WTC11 (cell line): Measurements from ENCODE around the gene CCT6A.

Experiments
- JUN ChIP-seq: sonication (generic); formaldehyde crosslinking; IDR thresholded peaks from 2 replicates; pipeline ENCODE4 v1.8.0; 2023; ENCODE audit warnings: mild to moderate bottlenecking, missing genetic modification reagents
- NR3C1 ChIP-seq: sonication (generic); formaldehyde crosslinking; conservative IDR thresholded peaks from 2 replicates; pipeline ENCODE4 v1.8.1; 2023; ENCODE audit warnings: low read depth, mild to moderate bottlenecking, missing genetic modification reagents
- SMAD3 ChIP-seq: sonication (generic); formaldehyde crosslinking; IDR thresholded peaks from 2 replicates; pipeline ENCODE4 v1.8.0; 2022; ENCODE audit warnings: missing genetic modification reagents, mild to moderate bottlenecking, borderline replicate concordance
- TCF7 ChIP-seq: sonication (generic); formaldehyde crosslinking; IDR thresholded peaks from 2 replicates; pipeline ENCODE4 v1.8.0; 2022; ENCODE audit warnings: mild to moderate bottlenecking, low read depth, missing genetic modification reagents, moderate library complexity
- ZNF671 ChIP-seq: fragments of 250-450 bp; sonication (Bioruptor Pico); IDR thresholded peaks from 2 replicates; pipeline ENCODE4 v1.8.0; 2021; ENCODE audit warnings: mild to moderate bottlenecking
- TF ChIP-seq, protein P1 (sequence below): fragments of 200-600 bp; IDR thresholded peaks from 2 replicates; pipeline ENCODE4 v1.8.0; 2022; ENCODE audit warnings: antibody characterized with exemption
- TF ChIP-seq, protein P2 (sequence below): sonication (generic); formaldehyde crosslinking; conservative IDR thresholded peaks from 2 replicates; pipeline ENCODE4 v1.8.1; 2023; ENCODE audit warnings: mild to moderate bottlenecking, low read depth, missing genetic modification reagents, moderate library complexity
- TF ChIP-seq, protein P3 (sequence below): sonication (generic); formaldehyde crosslinking; IDR thresholded peaks from 2 replicates; pipeline ENCODE4 v1.8.0; 2022; ENCODE audit warnings: mild to moderate bottlenecking, missing genetic modification reagents
- TF ChIP-seq, protein P4 (sequence below): sonication (generic); formaldehyde crosslinking; IDR thresholded peaks from 2 replicates; pipeline ENCODE4 v1.8.1; 2023; ENCODE audit warnings: mild to moderate bottlenecking, missing genetic modification reagents, borderline replicate concordance
- TF ChIP-seq, protein P5 (sequence below): sonication (generic); formaldehyde crosslinking; IDR thresholded peaks from 2 replicates; pipeline ENCODE4 v1.8.0; 2022; ENCODE audit warnings: missing genetic modification reagents
- TF ChIP-seq, protein P6 (sequence below): sonication (generic); formaldehyde crosslinking; IDR thresholded peaks from 2 replicates; pipeline ENCODE4 v1.8.1; 2022; ENCODE audit warnings: mild to moderate bottlenecking, missing genetic modification reagents, moderate library complexity, borderline replicate concordance
- TF ChIP-seq, protein P7 (sequence below): sonication (generic); formaldehyde crosslinking; IDR thresholded peaks from 2 replicates; pipeline ENCODE4 v1.8.0; 2022; ENCODE audit warnings: mild to moderate bottlenecking, missing genetic modification reagents
- TF ChIP-seq, protein P8 (sequence below): sonication (generic); formaldehyde crosslinking; IDR thresholded peaks from 2 replicates; pipeline ENCODE4 v1.8.0; 2022; ENCODE audit warnings: mild to moderate bottlenecking, missing genetic modification reagents

DNA sequence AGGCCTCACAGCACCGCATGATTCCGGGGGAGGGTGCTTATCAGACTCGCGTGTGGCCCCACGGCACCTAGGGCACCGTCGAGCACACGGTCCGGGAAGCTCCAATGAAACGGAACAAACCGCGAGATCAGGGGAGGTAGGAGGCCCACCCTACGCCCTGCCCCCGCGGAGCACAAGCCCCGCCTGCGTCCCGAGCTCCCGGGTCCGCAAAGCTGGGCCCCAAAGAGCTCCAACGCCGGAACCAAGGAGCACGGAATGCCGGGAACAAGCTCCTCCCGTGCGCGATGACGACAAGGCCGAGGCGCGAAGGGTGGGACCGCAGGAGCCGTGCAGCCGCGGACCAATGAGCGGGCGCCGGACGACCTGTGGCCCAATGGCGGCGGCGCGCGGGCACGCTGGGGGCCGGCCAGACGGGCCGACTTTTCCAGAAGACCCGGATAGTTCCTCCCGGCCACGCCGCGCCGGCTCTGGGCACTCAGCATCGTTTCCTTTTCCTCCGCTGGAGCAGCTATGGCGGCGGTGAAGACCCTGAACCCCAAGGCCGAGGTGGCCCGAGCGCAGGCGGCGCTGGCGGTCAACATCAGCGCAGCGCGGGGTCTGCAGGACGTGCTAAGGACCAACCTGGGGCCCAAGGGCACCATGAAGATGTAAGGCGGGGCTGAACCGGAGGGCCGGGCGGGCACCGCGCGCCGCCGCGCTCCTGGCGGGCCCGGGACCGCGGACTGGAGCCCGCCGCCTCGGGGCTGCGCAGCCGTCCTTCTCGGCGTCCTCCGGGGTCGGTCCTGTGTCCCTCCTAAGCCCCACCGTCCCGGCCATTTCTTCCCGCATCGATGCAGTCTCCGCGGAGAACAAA, at the start of gene CCT6A, which contains the start of gene PSPH:
- TF ChIP-seq, protein P1, sequence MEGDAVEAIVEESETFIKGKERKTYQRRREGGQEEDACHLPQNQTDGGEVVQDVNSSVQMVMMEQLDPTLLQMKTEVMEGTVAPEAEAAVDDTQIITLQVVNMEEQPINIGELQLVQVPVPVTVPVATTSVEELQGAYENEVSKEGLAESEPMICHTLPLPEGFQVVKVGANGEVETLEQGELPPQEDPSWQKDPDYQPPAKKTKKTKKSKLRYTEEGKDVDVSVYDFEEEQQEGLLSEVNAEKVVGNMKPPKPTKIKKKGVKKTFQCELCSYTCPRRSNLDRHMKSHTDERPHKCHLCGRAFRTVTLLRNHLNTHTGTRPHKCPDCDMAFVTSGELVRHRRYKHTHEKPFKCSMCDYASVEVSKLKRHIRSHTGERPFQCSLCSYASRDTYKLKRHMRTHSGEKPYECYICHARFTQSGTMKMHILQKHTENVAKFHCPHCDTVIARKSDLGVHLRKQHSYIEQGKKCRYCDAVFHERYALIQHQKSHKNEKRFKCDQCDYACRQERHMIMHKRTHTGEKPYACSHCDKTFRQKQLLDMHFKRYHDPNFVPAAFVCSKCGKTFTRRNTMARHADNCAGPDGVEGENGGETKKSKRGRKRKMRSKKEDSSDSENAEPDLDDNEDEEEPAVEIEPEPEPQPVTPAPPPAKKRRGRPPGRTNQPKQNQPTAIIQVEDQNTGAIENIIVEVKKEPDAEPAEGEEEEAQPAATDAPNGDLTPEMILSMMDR = no peak
- TF ChIP-seq, protein P2, sequence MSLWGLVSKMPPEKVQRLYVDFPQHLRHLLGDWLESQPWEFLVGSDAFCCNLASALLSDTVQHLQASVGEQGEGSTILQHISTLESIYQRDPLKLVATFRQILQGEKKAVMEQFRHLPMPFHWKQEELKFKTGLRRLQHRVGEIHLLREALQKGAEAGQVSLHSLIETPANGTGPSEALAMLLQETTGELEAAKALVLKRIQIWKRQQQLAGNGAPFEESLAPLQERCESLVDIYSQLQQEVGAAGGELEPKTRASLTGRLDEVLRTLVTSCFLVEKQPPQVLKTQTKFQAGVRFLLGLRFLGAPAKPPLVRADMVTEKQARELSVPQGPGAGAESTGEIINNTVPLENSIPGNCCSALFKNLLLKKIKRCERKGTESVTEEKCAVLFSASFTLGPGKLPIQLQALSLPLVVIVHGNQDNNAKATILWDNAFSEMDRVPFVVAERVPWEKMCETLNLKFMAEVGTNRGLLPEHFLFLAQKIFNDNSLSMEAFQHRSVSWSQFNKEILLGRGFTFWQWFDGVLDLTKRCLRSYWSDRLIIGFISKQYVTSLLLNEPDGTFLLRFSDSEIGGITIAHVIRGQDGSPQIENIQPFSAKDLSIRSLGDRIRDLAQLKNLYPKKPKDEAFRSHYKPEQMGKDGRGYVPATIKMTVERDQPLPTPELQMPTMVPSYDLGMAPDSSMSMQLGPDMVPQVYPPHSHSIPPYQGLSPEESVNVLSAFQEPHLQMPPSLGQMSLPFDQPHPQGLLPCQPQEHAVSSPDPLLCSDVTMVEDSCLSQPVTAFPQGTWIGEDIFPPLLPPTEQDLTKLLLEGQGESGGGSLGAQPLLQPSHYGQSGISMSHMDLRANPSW (CRISPR knock-in tag) = no peak
- TF ChIP-seq, protein P3, sequence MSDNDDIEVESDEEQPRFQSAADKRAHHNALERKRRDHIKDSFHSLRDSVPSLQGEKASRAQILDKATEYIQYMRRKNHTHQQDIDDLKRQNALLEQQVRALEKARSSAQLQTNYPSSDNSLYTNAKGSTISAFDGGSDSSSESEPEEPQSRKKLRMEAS = peak; percentile 87
- TF ChIP-seq, protein P4, sequence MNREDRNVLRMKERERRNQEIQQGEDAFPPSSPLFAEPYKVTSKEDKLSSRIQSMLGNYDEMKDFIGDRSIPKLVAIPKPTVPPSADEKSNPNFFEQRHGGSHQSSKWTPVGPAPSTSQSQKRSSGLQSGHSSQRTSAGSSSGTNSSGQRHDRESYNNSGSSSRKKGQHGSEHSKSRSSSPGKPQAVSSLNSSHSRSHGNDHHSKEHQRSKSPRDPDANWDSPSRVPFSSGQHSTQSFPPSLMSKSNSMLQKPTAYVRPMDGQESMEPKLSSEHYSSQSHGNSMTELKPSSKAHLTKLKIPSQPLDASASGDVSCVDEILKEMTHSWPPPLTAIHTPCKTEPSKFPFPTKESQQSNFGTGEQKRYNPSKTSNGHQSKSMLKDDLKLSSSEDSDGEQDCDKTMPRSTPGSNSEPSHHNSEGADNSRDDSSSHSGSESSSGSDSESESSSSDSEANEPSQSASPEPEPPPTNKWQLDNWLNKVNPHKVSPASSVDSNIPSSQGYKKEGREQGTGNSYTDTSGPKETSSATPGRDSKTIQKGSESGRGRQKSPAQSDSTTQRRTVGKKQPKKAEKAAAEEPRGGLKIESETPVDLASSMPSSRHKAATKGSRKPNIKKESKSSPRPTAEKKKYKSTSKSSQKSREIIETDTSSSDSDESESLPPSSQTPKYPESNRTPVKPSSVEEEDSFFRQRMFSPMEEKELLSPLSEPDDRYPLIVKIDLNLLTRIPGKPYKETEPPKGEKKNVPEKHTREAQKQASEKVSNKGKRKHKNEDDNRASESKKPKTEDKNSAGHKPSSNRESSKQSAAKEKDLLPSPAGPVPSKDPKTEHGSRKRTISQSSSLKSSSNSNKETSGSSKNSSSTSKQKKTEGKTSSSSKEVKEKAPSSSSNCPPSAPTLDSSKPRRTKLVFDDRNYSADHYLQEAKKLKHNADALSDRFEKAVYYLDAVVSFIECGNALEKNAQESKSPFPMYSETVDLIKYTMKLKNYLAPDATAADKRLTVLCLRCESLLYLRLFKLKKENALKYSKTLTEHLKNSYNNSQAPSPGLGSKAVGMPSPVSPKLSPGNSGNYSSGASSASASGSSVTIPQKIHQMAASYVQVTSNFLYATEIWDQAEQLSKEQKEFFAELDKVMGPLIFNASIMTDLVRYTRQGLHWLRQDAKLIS (CRISPR knock-in tag) = no peak
- TF ChIP-seq JUN (CRISPR knock-in tag) (peak; percentile 80), TCF7 (CRISPR knock-in tag) (no peak), SMAD3 (CRISPR knock-in tag) (no peak), NR3C1 (peak; percentile 60; the same call in 1 of the 2 replicates), ZNF671 (CRISPR knock-in tag) (no peak)
- TF ChIP-seq, protein P5, sequence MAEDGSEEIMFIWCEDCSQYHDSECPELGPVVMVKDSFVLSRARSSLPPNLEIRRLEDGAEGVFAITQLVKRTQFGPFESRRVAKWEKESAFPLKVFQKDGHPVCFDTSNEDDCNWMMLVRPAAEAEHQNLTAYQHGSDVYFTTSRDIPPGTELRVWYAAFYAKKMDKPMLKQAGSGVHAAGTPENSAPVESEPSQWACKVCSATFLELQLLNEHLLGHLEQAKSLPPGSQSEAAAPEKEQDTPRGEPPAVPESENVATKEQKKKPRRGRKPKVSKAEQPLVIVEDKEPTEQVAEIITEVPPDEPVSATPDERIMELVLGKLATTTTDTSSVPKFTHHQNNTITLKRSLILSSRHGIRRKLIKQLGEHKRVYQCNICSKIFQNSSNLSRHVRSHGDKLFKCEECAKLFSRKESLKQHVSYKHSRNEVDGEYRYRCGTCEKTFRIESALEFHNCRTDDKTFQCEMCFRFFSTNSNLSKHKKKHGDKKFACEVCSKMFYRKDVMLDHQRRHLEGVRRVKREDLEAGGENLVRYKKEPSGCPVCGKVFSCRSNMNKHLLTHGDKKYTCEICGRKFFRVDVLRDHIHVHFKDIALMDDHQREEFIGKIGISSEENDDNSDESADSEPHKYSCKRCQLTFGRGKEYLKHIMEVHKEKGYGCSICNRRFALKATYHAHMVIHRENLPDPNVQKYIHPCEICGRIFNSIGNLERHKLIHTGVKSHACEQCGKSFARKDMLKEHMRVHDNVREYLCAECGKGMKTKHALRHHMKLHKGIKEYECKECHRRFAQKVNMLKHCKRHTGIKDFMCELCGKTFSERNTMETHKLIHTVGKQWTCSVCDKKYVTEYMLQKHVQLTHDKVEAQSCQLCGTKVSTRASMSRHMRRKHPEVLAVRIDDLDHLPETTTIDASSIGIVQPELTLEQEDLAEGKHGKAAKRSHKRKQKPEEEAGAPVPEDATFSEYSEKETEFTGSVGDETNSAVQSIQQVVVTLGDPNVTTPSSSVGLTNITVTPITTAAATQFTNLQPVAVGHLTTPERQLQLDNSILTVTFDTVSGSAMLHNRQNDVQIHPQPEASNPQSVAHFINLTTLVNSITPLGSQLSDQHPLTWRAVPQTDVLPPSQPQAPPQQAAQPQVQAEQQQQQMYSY (CRISPR knock-in tag) = no peak
- TF ChIP-seq, protein P6, sequence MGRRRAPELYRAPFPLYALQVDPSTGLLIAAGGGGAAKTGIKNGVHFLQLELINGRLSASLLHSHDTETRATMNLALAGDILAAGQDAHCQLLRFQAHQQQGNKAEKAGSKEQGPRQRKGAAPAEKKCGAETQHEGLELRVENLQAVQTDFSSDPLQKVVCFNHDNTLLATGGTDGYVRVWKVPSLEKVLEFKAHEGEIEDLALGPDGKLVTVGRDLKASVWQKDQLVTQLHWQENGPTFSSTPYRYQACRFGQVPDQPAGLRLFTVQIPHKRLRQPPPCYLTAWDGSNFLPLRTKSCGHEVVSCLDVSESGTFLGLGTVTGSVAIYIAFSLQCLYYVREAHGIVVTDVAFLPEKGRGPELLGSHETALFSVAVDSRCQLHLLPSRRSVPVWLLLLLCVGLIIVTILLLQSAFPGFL (CRISPR knock-in tag) = no peak
- TF ChIP-seq, protein P7, sequence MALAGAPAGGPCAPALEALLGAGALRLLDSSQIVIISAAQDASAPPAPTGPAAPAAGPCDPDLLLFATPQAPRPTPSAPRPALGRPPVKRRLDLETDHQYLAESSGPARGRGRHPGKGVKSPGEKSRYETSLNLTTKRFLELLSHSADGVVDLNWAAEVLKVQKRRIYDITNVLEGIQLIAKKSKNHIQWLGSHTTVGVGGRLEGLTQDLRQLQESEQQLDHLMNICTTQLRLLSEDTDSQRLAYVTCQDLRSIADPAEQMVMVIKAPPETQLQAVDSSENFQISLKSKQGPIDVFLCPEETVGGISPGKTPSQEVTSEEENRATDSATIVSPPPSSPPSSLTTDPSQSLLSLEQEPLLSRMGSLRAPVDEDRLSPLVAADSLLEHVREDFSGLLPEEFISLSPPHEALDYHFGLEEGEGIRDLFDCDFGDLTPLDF (CRISPR knock-in tag) = no peak
- TF ChIP-seq, protein P8, sequence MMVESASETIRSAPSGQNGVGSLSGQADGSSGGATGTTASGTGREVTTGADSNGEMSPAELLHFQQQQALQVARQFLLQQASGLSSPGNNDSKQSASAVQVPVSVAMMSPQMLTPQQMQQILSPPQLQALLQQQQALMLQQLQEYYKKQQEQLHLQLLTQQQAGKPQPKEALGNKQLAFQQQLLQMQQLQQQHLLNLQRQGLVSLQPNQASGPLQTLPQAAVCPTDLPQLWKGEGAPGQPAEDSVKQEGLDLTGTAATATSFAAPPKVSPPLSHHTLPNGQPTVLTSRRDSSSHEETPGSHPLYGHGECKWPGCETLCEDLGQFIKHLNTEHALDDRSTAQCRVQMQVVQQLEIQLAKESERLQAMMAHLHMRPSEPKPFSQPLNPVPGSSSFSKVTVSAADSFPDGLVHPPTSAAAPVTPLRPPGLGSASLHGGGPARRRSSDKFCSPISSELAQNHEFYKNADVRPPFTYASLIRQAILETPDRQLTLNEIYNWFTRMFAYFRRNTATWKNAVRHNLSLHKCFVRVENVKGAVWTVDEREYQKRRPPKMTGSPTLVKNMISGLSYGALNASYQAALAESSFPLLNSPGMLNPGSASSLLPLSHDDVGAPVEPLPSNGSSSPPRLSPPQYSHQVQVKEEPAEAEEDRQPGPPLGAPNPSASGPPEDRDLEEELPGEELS (CRISPR knock-in tag) = peak; percentile 64; the same call in 1 of the 2 replicates
